CD4-positive, alpha-beta T cell treated with Interleukin-12 subunit alpha and Interleukin-12 subunit beta, for 1 hour (primary cell): ENCODE measurements around the gene ADCY5.

Experiments
- DNase-seq: peaks from one replicate; pipeline ENCODE4 v3.0.0-alpha.2; 2020

Gene ADCY5

DNA sequence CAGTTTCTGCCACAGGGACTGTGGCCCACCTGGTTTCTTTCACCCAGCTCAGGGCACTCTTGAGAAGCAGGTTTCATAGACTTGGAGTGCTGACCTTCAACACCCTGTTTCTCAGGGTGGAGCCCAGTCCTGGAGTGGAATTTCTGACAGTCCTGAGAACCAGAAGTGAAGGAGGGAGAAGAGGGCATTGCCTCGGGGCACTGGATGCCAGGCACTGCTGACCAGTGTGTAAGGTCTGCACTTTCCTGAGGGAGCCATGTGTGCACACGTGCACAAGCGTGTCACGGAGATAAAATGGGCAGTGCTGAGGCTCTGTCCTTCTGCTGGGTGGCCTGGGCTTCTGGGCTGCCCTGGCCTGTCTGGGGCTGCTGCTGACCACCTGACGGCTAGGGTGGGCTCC is 128.7 kb downstream of the ADCY5 start:
- DNase-seq, result no peak

DNA sequence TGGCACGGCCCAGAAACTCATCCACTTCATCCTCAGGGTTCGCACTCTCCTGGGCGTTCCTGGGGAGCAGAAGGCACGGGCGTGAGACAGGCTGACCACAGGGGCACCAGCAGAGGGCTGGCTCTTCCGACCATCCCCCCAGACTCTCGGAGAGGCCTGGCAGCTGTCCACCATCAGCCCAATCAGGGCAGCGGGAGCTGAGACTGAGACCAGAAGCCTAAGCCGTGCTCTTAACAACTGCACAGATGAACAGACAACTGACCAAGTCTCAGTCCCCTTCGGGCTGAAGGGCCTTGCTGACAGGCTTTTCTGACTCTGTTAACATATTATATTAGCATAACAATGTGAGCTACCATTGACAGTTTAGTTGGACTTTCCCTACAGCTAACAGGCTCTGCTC is 129.1 kb downstream of the ADCY5 start:
- DNase-seq, result no peak

DNA sequence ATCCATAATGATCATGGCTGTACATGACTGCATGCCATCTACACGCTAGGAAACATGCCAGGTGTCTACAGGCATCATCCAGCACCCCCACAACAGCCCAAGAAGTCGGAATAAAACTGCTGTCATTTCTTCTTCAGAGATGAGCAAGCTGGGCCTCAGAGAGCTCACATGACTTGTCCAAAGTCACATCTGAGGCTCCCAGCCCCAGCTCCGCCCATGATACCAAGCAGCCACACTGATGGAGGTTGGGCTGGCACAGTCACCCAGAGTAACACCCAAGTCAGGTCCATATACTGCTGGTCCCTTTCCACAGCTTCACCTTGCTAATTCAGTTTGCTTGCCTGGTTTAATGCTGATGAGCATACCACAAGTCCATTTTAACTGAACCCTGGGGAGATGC is 130.5 kb downstream of the ADCY5 start:
- no peak for DNase-seq

DNA sequence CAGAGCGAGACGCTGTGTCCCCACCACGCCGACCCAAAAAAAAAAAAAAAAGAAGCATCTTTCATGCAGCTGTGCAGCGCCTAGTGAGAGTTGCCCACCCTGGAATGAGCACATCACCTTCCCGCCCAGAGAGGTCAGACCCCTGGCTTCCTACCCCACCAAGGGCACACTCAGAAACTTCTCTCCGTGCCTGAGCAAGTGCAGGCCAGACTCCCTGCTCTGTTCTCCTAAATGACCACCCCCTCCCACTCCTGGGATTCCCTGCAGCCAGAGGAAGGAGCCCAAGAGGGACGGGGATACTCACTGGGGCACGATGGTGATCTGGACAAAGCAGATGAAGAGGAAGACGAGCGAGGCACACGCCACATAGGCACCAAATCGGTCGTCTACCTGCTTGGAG is 131.2 kb downstream of the ADCY5 start:
- no peak for DNase-seq

DNA sequence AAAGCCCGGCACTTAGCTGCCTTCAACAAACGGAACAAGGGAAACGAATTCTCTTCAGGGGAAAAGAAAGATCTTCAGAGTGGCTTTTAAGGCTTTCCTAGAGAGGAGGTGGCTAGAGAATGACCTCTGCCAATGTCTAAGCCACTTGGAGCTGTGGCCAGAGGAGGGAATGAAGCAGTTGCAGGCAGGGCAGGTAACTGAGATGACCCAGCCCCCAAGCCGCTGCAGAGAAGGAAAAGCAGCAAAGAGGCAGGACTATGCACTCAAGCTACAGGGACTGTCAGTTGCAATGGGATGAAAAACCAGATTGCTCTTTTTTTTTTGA is 133.7 kb downstream of the ADCY5 start:
- no peak for DNase-seq

DNA sequence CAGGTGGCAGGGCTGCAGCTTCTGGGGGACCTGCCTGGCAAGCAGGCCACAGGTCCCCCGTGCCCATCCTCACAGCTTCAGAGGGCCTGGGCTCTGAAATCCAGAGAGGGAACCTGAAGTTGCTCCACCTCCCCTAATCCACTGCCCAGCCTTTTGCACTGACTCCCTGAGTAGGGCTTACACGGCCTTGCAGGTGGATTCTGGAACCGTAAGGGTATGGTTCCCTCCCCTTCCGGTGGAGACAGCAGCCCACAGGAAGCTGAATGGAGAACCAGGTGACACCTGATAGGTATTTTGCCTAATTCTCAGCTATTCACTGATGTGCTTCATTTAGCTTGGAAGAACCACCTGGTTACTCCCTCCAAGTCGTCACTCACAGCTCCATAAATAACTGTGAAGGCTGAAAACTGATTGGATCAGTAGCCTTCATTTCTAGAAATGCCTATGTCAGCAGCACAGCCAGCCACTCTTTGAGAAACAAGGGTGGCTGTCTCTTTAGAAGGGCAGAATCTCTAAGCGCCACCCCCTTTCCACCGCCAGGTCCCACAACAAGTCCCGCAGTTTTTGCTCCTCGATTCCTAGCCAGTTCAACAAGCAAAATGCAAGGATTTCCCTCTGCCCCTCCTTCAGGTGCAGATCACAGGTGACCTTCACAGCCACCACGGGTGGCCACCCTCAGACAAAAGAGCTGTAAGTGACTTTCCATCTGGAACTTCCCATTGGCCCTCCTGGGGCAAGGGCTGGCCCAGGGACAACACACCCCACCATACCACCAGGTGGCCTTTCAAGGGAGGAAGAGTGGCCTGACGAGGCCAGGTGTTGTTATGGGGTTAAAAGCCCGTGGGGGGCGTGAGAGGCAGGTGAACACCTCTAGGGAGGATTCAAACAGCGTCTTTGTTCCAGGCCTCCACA is 134.3 kb downstream of the ADCY5 start:
- DNase-seq, result no peak

DNA sequence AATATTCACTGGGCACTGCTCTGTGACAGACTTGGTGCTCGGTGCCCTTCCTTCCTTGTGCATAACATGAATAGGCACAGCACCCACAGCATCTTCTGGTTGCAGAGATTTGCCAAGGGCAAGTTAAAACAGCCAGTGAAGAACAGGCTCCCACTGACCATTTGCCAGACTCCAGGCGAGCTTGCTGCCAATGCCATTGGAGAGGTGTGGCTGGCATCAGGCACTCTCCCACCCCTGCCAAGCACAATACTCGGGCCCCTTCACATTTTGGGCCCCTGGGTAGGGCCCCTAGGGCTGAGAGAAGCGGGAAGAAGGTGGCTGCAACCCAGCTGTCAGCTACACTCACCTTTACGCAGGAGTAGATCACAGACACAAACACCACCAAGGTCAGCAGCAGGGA is 135.0 kb downstream of the ADCY5 start:
- no peak for DNase-seq

DNA sequence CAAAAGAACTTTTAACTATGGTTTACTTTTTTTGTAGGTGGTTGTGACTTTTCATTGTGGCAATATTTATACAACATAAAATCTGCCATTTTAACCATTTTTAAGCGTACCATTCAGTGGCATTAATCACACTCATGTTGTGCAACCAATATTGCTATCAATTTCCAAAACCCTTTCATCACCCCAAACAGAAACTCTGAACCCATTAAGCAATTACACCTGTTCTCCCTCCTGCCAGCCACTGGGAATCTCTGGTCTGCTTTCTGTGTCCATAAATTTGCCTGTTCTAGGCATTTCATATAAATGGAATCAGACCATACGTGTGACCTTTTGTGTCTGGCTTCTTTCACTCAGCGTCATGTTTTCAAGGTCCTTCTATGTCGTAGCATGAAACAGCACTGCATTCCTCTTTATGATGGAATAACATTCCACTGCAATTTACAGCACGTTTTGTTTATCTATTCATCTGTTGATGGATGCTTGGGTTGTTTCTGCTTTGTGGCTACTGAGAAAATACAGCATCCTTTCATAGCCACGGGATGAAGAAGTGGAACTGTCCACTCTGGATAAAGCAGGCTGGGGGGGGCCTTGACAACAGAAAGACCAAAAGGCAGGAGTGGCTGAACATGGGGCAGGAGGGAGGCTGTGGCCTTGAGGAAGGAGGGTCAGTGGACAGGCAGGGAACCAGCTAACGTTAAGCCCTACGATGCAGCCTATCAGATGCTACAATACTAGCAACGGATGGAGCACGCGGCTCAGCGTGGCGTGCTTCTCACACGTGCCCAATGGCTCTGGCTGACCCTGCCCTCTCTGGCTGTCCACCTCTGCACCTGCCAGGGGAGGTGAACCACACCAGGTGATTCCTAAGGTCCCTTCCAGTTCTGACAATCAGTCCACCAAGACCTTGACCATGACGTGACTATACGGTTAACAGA is 136.3 kb downstream of the ADCY5 start:
- DNase-seq, result no peak

DNA sequence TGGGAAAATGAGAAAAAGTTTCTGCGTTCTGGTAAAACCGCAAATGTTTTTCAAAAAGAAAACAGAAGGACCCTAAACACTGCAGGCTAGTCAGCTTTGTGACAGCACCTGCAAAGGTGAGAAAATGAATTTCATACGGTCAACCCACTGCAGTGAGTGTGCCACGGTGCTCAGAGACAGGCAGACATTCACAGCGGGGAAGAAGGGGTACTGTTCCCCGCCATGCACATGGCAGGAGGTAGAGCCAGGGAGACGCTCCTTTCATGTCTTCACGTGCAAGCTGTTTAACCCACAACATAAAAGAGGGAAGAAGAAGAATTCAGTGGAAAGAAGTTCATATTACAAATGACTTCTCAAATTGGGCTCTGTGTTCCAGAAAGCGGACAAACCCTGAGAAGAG is 137.7 kb downstream of the ADCY5 start:
- no peak for DNase-seq

DNA sequence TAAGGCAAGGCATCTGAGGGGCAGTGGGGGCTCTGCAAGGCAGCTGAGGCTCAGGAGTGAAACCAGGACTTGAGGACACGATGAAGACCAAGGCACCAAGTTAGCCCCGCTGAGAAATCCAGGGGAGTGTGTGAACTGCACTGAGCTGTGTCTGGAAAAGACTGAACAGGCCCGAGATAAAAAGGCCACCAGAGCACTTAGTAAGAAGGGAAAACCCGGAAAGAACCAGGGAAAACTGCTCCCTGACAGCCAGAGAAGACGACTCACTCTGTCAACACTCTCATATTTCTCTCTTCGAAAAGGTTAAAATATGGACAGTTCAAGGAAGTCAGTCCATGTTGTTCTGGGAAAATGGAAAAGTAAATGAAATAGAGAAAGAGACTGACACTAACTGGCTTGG is 138.1 kb downstream of the ADCY5 start:
- no peak for DNase-seq

DNA sequence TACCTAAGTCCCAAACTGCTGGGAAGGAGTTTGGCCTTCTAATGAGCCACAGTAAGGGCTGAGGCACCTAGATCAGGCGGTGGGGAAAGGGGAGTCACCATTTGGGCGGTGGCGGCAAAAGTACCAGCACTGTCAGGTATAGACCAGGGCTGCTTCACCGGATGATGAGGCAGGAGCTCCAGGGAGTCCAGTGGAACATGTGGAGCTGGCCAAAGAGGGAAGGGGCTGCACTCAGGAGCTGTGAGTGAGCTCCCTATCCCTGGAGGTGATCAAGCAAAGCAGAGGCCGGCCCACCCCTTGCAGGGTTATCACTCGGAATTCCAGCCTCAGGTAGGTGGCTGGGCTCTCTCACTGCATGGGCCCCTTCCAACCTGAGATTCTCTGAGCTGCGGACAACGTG is 138.7 kb downstream of the ADCY5 start:
- DNase-seq, result no peak

DNA sequence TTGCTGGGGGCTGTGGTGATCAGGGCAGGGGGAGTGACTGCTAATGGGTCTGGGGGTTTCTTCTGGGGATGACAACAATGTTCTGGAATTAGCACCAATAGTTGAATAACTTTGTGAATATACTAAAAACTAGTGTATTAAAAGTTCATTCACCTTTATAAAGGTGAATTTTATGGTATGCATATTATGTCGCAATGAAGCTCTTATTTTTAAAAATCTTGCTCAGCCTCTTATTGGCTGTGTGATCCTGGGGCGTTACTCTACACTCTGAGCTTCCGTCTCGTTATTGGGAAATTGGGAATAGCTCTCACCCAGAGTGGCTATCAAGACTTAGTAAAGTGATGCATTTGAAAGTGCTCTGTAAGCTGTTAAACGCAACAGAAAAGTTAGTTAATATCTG is 141.8 kb downstream of the ADCY5 start:
- no peak for DNase-seq

DNA sequence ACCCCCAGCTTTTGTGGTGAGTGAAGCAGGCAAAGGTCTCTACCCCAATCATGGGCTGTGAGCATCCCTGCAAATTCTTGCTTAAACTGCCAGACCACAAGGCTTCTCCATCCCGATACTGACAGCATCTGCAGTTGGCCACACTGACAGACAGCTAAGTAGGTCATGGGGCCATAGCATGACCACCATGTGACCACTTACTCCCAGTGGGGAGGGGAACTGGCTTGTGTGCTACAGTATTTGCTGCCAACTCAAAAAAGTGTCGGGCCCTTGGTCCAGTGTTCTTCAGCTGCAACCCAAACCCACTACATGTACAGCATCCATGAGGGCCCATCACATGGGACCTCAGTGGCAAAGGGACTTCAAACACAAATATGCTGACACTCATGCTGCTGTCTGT is 143.7 kb downstream of the ADCY5 start:
- DNase-seq, result no peak

DNA sequence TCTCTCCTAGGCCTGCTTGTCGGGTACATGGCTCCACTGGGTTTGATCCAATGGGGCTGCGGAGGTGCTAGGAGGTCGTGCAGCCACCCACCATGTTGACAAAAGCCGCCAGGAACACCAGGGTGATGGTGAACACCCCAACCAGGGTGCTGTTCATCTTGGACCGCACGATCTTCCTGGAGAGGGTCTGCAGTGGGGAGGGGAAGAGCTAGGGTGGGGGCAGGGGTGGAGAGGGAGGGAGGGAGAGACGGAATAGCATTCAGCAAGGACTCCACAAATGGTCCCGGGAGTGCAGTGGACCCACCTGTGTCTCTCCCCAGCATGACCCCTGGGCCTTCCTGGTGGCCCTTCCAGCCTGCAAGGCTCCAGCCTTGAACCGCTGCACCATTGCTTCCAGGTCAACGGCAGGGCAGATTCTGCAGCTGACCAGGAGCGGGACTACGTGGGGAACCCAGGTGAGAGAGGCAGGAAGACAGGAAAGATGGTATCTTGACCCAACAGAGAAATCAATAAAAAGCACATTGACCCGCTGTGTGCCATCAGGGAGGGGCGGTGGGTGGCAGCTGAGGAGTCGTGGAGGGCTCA is 144.8 kb downstream of the ADCY5 start:
- no peak for DNase-seq

DNA sequence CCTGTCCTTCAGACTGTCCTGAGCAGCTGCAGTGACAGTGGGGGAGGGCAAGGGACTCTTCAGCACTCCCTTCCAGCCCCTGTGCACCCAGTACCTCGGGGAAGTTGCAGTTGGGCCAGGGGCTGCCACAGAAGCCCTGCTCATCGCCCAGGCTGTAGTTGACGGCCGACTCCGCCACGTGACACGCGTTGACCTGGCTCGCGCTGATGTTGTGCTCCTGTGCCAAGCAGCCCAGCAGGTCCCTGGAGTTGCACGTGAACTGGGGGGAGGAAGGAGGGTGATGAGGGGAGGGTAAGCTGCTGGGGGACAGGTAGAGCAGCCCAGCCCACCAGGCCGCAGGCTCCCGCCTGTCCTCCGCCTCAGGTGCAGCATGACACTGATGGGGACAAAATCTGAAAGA is 145.9 kb downstream of the ADCY5 start:
- no peak for DNase-seq

DNA sequence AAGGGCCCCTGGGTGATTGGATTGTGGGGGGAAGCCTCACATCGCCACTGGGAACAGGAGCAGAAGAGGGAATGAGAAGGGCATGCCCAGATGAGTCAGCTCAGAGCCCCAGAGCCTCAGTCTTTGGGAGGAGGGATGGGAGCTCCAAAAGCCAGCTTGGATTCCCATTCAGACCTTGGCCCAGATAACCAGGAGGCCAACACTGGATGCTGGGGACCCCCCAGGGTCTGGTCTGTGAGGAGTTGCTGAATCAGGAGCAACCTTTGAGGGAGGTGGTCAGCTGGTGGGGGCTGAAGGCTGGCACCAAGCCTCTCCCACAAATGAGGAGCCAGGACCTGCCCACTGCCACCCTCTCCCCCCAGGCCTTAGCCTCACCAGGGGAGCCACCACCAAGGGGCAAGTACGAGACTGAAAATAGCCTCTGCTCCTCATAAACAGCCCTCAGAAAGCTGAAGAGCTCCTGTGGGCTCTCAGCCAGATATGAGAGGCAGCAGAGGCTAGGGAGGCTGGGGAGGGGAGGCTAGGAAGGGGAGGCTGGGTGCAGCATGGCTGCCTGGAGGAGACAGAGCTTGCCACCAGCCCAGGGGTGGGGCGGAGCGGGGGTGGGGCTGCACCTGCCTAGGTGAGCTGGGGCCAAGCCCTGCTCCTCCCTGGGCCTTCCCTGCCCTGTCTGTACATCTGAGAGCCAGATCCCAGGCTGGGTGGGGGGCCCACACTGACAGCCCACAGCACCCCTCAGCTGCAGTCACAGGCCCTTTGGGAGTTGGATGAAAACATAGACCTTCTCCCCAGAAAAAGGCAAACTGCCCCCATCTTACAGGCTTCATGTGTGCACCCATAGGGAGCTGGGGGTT is 147.3 kb downstream of the ADCY5 start:
- no peak for DNase-seq

DNA sequence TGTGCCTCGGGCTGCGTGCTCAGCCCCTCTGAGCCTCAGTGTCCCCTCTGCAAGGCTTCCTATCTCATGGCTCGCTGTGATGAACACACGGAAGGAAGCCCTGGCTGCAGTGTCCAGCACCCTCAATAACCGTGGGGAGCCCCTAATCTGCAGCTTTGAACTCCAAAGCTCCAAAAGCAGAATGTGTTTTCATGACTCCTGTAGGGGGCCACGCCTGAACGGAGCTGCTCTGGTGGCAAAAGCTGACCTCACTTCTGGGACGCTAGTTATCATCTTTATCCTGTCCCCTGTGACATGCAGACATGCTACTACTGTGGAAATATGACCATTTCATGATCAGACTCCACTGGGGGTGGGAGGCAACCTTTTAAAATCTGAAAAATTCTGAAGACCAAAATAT is 148.3 kb downstream of the ADCY5 start:
- no peak for DNase-seq

DNA sequence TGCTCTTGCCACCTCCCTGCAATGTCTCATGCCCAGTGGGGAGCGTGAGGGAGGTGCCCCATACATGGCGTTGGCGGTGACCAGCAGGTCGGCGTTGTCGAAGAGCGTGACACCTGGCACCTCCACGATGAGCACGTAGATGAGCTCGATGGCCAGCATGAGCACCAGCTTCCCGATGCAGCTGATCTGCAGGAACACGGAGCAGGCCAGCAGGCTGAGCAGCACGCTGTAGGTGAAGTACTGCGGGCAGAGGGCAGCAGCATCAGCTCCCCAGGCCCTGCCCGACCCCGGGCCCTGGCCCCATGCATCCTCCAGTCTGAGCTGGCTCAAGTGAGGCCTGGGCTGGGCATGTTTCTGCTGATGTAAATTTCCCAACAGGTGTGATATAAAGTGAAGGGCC is 148.8 kb downstream of the ADCY5 start:
- no peak for DNase-seq

DNA sequence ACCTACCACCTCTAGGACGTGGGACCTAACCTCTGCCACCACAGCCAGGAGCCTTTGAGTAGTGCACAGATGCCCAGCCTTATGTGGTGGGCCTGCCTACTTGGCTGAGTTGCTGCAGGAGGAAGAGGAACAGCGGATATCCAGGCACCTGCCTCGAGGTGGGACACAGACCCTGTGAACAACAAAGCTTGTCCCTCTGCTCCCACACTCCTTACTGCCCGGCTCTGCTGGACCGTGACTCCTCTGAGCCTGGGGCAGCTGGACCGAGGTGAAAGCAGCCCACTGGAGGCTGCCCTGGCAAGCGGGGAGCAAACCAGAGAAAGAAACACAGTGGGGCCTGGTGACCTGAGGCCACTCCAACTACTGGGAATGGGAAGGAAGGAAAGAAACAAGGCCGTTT is 149.3 kb downstream of the ADCY5 start:
- DNase-seq, result no peak

DNA sequence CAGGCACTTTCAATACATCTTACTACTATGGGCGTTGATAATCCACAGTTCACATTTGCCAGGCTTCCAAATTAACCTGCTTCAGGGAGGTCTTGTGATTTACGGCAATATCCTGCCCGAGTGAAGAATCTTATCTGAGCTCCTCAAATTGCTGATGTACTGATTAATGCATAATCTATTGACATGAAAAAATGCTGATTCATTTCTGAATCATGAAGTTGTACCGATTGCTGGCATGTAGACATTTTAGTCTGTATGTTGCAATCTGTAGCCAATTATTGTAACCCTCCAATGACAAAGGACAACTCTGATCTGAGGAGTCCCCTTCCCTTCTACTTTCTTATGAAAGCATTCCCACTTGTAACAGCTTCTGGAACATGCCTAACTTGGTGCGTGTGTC is 150.0 kb downstream of the ADCY5 start:
- DNase-seq, result no peak

DNA sequence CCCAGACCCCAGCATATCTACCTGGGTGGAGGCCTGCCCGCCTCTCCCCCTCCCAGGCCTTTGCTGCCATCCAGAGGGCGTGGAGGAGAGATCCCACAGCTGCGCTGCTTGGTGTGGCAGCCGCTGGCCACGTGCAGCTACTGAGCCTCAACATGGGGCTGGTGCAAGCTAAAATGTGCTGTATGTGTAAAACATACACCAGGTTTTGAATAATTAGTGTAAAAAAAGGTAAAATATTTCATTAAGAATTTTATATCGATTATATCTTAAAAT is 151.3 kb downstream of the ADCY5 start:
- no peak for DNase-seq

DNA sequence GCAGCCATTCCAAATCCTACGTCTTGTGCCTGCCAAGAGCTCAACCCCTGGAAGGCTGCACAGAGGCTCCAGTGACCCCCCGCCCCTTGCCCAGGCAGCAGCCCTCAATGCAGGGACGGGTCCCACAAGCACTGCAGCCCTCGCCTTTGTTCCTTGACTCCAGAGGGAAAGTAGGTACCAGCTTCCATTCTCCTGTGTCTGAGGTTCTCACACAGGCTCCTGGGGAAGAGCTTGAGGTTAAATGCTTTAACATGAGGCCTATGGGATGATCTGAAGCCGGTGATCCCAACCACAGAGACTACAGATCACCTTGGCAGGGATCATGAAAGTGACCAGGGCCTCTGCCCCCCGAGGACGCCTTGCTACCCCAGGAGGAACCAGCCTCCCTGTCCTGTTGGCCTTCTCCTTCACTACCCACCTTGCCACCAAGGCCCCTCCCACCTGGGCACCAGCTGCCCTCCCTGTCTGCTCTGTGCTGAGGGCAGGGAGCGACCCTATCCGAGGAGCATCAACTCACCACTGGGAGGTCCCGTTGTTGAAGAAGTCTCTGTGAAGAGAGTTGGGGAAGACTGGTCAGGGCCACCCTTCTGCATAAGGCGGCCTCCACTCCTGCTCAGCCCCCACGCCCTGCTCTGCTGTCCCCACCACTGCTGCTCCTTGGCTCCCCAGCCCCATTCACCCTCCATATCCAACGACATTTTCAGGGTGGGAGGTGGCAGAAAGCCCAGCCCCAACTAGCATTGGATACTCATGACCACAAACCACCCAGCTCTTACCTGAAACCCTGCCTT is 151.9 kb downstream of the ADCY5 start:
- DNase-seq, result no peak
